Hematopoietic multipotent progenitor cell (in vitro differentiated cells): ENCODE data around the gene PGA4. TPM values are rescaled to one million over a fixed set of nuclear protein-coding genes. Genes with fewer than 3 reads are reported as not detected.
A peak's percentile ranks its signal among the peaks of the same experiment; 100 is the strongest.
"Not testable (repeated sequence)": the region's sequence is repeated elsewhere in the genome, so short reads cannot be mapped to it uniquely, and the experiment has no call there.

Experiments
- DNase-seq, 3 donors: peaks; one replicate each; pipeline ENCODE4 v3.0.0-alpha.2; 2011 to 2015; ENCODE audit warnings: low read depth in 2 of 3, low spot score in 2 of 3
- total RNA-seq: library from RNA; depleted of rRNA; stranded (reverse); fragments of >200 nt; gene quantifications from one replicate; pipeline ENCODE4 v1.2.3, GENCODE V29; 2012

The PGA4 gene
- total RNA-seq, 1 donor: under 0.01 TPM

DNA sequence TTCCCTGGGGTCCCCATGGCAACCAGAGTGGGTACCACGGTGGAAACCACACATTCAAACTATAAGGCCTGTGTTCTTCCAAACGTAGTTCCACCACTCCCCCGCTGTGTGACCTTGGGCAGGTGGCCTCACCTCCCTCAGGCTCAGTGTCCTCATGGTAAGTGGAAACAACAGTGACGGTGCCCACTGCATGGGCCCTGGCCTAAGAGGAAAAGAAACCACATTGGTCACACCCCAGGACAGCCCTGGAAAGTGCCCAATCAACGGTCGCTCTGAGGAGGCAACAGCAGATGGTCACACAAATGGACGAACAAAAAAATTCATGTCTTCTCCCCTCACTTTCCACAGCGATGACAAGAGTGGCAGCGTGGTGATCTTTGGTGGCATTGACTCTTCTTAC is 25.9 kb downstream of the PGA4 start:
- DNase-seq: not testable (repeated sequence)

GRCh38 chr11:61249201-61249600 is 27.1 kb downstream of the PGA4 start:
- DNase-seq: not testable (repeated sequence)

GRCh38 chr11:61250796-61251765 is 28.9 kb downstream of the PGA4 start:
- not testable (repeated sequence) for DNase-seq

- not testable (repeated sequence) for DNase-seq
These were observed 30.2 kb downstream of the PGA4 start for GRCh38 chr11:61252332-61252731.

DNA sequence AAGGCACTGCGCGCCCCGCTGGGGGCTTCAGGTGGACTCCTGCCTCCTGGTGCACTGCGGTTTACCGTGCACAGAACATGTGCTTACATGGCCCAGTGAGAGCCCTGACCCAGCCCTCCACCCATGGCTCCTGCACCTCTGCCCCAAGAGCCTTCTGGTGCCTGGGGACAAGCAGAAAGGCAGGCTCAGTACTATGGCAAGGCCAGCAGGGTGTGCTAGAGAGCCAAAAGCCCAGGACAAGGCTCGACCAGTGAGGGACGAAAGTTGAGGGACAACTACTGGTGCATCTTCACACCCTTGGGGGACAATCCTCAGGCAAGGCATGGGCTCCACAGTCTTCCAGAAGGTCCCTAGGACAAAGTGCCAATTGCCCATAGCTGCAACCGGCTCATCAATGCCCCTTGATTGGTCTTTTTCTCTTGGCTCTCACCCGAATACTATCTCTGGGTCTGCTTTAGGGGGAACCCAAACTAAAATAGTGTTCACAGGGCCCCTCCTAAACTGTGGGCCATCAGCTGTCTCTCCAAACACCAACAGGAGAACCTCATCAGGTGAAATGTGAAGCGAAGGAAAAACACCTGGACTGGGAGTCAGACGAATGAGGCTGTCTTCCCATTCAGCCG is 32.4 kb downstream of the PGA4 start:
- peak; percentile 26 to 72 (median 57) for DNase-seq

DNA sequence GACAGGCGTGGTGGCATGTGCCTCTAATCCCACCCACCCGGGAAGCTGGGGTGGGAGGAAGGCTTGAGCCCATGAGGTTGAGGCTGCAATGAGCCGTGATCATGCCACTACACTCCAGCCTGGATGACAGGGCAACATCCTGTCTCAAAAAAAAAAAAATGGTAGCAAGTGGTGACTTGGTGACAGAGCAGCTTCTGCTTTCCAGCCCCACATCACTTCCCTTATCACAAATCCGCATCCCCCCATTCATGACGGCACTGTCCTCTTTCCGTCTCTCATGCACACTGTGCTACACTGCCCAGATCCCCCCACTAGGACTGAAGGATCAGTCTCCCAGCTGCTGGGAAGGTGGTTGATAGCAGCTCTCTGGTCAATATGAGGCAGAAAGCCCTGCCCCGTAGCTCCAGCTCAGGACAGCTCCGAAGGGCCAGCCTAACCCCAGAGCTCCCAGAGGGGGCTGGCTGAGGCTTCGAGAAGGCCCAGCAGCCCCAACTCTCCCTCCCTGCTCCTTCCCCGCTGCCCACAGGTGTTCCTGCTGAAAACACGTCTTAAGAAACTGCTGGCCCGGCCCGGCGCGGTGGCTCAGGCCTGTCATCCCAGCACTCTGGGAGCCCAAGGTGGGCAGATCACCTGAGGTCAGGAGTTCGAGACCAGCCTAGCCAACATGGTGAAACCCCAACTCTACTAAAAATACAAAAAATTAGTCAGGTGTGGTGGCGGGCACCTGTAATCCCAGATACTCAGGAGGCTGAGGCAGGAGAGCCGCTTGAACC is 34.7 kb downstream of the PGA4 start:
- DNase-seq: peak in 2 of 3 donors; percentile 41 to 75

- DNase-seq: no peak
These were observed 36.4 kb downstream of the PGA4 start for GRCh38 chr11:61258546-61258945.

DNA sequence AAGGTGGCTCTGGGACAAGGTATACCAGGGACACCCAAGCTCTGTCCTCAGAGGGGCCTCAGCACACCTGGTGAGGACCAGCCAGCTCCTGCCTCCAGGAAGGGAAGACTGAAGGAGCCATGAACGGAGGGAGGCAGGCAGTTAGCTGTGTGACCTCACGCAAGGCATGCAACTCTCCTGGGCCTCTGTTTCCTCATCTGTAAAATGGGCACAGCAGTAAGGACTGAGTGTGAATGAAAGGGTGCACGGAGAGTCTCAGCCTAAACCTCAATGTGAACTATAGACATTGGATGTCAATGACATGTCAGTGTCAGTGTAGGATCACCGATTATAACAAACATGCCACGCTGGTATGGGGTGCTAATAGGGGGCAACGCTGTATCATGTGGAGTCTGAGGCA is 37.2 kb downstream of the PGA4 start:
- DNase-seq: no peak

- DNase-seq: no peak
These were observed 42.2 kb downstream of the PGA4 start for GRCh38 chr11:61264371-61264770.

DNA sequence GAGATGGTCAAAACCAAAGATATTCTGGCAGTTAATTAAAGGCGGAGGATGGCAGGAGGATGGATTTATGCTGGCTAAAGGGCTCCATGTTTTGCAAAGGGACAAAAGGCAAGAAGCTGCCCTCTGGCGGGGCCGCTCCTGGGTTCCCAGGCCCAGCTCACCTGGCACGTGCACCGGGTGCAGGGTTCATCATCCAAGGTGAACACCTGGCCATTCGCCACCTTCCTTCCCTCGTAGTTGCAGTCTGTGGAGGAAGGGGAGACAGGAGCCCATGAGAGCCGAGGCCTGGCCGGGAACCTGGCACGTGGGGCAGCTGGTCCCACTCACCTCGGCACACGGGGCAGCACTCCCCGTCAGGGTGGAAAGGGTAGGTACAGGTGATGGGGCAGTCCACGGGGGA is 42.6 kb downstream of the PGA4 start:
- DNase-seq: no peak

DNA sequence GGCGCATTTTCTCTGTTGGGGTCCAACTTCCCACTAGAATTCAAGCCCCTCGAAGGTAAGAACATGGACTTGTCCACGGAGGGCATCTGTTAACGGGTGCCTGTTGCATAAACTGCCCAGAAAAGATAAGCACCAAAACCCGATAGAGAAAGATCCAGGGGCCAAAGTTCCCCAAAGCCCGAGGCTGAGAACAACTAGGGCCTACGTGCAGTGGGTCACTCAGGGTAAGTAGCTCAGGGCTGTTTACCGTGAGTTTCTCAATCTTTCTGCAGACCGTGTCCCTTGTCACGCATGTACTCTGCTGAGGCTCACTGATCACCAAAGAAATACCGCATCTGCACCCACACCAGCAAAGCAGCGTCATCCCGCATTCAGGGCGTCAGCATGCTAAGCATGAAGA is 43.2 kb downstream of the PGA4 start:
- DNase-seq: no peak

GRCh38 chr11:61266602-61267001 is 44.5 kb downstream of the PGA4 start:
- DNase-seq: no peak

DNA sequence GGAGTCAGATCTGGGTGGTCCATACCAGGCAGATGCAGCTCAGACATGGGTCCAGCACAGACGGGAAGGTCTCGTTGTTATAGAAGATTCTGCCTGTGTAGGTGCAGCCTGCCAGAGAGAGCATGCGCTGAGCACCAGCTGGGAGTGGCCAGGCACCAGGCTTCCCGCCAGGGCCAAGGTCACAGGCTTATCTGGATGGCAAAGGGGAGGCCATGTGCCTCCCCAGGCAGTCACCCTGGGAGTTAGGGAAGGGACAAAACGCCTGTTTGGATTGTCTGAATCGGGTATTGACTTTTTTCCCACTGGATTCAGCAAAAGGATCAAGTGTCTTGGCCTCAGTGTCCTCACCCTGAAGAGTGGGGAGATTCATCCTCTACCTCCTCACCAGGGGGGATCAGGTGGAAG is 45.3 kb downstream of the PGA4 start:
- DNase-seq: no peak

GRCh38 chr11:61268588-61269250 is 46.6 kb downstream of the PGA4 start:
- DNase-seq: no peak

- DNase-seq: no peak
These were observed 48.4 kb downstream of the PGA4 start for GRCh38 chr11:61270354-61271076.

GRCh38 chr11:61272731-61273130 is 50.6 kb downstream of the PGA4 start:
- DNase-seq: no peak

GRCh38 chr11:61273178-61274078 is 51.3 kb downstream of the PGA4 start:
- DNase-seq: no peak

- DNase-seq: no peak
These were observed 51.9 kb downstream of the PGA4 start for GRCh38 chr11:61274084-61274483.

- DNase-seq: no peak
These were observed 53.0 kb downstream of the PGA4 start for GRCh38 chr11:61275191-61275590.
